ENCODE results near the gene DNAJC25. TPM values are rescaled to one million over a fixed set of nuclear protein-coding genes. Genes with fewer than 3 reads are reported as not detected.
A peak's percentile ranks its signal among the peaks of the same experiment; 100 is the strongest.
"Not testable (repeated sequence)": the region's sequence is repeated elsewhere in the genome, so short reads cannot be mapped to it uniquely, and the experiment has no call there.

DNAJC25 gene
- total RNA-seq, 1 donor, result 8.3 TPM

GRCh38 chr9:111662576-111663300, 31.6 kb downstream of the DNAJC25 start:
- Histone ChIP-seq H3K9me3 (ENCODE audit: low read depth, low read length) (no peaks in the 10 kb centered on the region), H3K4me1 (ENCODE audit: insufficient read depth, low read length) (peaks cover 10% of the 10 kb centered on the region), H3K27ac (ENCODE audit: low read depth, low read length) (peak overlapping the region; percentile 45), H3K36me3 (ENCODE audit: insufficient read depth, low read length) (peaks cover 5% of the 10 kb centered on the region), H3K79me2 (ENCODE audit: insufficient read depth, low read length) (peaks cover 46% of the 10 kb centered on the region), H2AFZ (ENCODE audit: low read length) (no peak overlapping the region), H4K20me1 (ENCODE audit: insufficient read depth, low read length) (peaks cover 30% of the 10 kb centered on the region), H3K4me2 (ENCODE audit: insufficient read depth, low read length) (peak overlapping the region; percentile 77), H3K27me3 (ENCODE audit: insufficient read depth, low read length) (no peaks in the 10 kb centered on the region), H3K4me3 (ENCODE audit: insufficient read depth, low read length) (peak overlapping the region; percentile 83)
- TF ChIP-seq CTCF (IDR thresholded peaks at IDR 0.05; ENCODE audit: extremely low read depth, low read depth, low read length), result no peak
- no peak for DNase-seq (ENCODE audit: insufficient read length, low spot score, missing footprints)

- DNase-seq (ENCODE audit: insufficient read length, low spot score, missing footprints), result no peak
- Histone ChIP-seq H3K4me3 (ENCODE audit: insufficient read depth, low read length) (no peak overlapping the region), H3K79me2 (ENCODE audit: insufficient read depth, low read length) (peaks cover 46% of the 10 kb centered on the region), H3K27ac (ENCODE audit: low read depth, low read length) (no peak overlapping the region), H2AFZ (ENCODE audit: low read length) (no peak overlapping the region), H4K20me1 (ENCODE audit: insufficient read depth, low read length) (peaks cover 36% of the 10 kb centered on the region), H3K9me3 (ENCODE audit: low read depth, low read length) (no peaks in the 10 kb centered on the region), H3K36me3 (ENCODE audit: insufficient read depth, low read length) (peaks cover 5% of the 10 kb centered on the region), H3K4me2 (ENCODE audit: insufficient read depth, low read length) (no peak overlapping the region), H3K27me3 (ENCODE audit: insufficient read depth, low read length) (no peaks in the 10 kb centered on the region), H3K4me1 (ENCODE audit: insufficient read depth, low read length) (peaks cover 10% of the 10 kb centered on the region)
- TF ChIP-seq CTCF (IDR thresholded peaks at IDR 0.05; ENCODE audit: extremely low read depth, low read depth, low read length), result no peak
These were observed 32.2 kb downstream of the DNAJC25 start for GRCh38 chr9:111663301-111663823.

- no peak for DNase-seq (ENCODE audit: insufficient read length, low spot score, missing footprints)
- Histone ChIP-seq H3K4me1 (ENCODE audit: insufficient read depth, low read length) (no peaks in the 10 kb centered on the region), H2AFZ (ENCODE audit: low read length) (no peak overlapping the region), H4K20me1 (ENCODE audit: insufficient read depth, low read length) (peaks cover 33% of the 10 kb centered on the region), H3K79me2 (ENCODE audit: insufficient read depth, low read length) (peaks cover 33% of the 10 kb centered on the region), H3K27me3 (ENCODE audit: insufficient read depth, low read length) (no peaks in the 10 kb centered on the region), H3K4me3 (ENCODE audit: insufficient read depth, low read length) (no peak overlapping the region), H3K9me3 (ENCODE audit: low read depth, low read length) (no peaks in the 10 kb centered on the region), H3K27ac (ENCODE audit: low read depth, low read length) (no peak overlapping the region), H3K4me2 (ENCODE audit: insufficient read depth, low read length) (no peak overlapping the region), H3K36me3 (ENCODE audit: insufficient read depth, low read length) (peaks cover 5% of the 10 kb centered on the region)
- no peak for TF ChIP-seq CTCF (IDR thresholded peaks at IDR 0.05; ENCODE audit: extremely low read depth, low read depth, low read length)
These were observed 37.0 kb downstream of the DNAJC25 start for GRCh38 chr9:111668026-111668573.

- not testable (repeated sequence) for H3K27ac ChIP-seq (ENCODE audit: low read depth, low read length); H3K4me3 ChIP-seq (ENCODE audit: insufficient read depth, low read length); H3K36me3 ChIP-seq (ENCODE audit: insufficient read depth, low read length); H3K4me1 ChIP-seq (ENCODE audit: insufficient read depth, low read length); DNase-seq (ENCODE audit: insufficient read length, low spot score, missing footprints); H3K4me2 ChIP-seq (ENCODE audit: insufficient read depth, low read length); H3K27me3 ChIP-seq (ENCODE audit: insufficient read depth, low read length); H3K9me3 ChIP-seq (ENCODE audit: low read depth, low read length); H2AFZ ChIP-seq (ENCODE audit: low read length)
- Histone ChIP-seq H4K20me1 (ENCODE audit: insufficient read depth, low read length) (peaks cover 28% of the 10 kb centered on the region), H3K79me2 (ENCODE audit: insufficient read depth, low read length) (peaks cover 28% of the 10 kb centered on the region)
These were observed 37.5 kb downstream of the DNAJC25 start for GRCh38 chr9:111668601-111669000.
